IMR-90 (cell line): Measurements from ENCODE around the gene SLC16A8.

Experiments used
- ELK1 ChIP-seq: fragments of 150-350 bp; IDR thresholded peaks from 2 replicates; pipeline ENCODE4 v1.6.1; 2016; ENCODE audit warnings: low read depth, mild to moderate bottlenecking, low read length, moderate library complexity, borderline replicate concordance
- MAFK ChIP-seq: IDR thresholded peaks from 2 replicates; pipeline ENCODE4 v1.6.1; 2012; ENCODE audit warnings: low read depth, low read length, improper control_type of control experiment
- MXI1 ChIP-seq: IDR thresholded peaks from 2 replicates; pipeline ENCODE4 v1.6.1; 2012; ENCODE audit warnings: low read depth, mild to moderate bottlenecking, low read length, moderate library complexity, borderline replicate concordance
- POLR2A ChIP-seq: IDR thresholded peaks from 2 replicates; pipeline ENCODE4 v1.6.1; 2012; ENCODE audit warnings: mild to moderate bottlenecking, low read depth, low read length
- RAD21 ChIP-seq: IDR thresholded peaks from 2 replicates; pipeline ENCODE4 v1.6.1; 2012; ENCODE audit warnings: low read length, improper control_type of control experiment
- RCOR1 ChIP-seq: IDR thresholded peaks from 2 replicates; pipeline ENCODE4 v1.6.1; 2012; ENCODE audit warnings: mild to moderate bottlenecking, low read length, improper control_type of control experiment; ENCODE audit not compliant: insufficient replicate concordance
- RFX5 ChIP-seq: IDR thresholded peaks from 2 replicates; pipeline ENCODE4 v1.8.0; 2012; ENCODE audit warnings: low read depth, mild to moderate bottlenecking, low read length, moderate library complexity
- SMC3 ChIP-seq: fragments of 150-350 bp; IDR thresholded peaks from 2 replicates; pipeline ENCODE4 v1.6.1; 2016; ENCODE audit warnings: low read depth, mild to moderate bottlenecking, antibody characterized with exemption, low read length, moderate library complexity
- TF ChIP-seq, protein P1 (sequence below): conservative IDR thresholded peaks from 2 replicates; pipeline ENCODE4 v1.5.1; 2012; ENCODE audit warnings: mild to moderate bottlenecking, low read depth, low read length, improper control_type of control experiment

GRCh38 chr22:38029370-38029769 is 54.6 kb downstream of the SLC16A8 start:
- TF ChIP-seq, protein P1, sequence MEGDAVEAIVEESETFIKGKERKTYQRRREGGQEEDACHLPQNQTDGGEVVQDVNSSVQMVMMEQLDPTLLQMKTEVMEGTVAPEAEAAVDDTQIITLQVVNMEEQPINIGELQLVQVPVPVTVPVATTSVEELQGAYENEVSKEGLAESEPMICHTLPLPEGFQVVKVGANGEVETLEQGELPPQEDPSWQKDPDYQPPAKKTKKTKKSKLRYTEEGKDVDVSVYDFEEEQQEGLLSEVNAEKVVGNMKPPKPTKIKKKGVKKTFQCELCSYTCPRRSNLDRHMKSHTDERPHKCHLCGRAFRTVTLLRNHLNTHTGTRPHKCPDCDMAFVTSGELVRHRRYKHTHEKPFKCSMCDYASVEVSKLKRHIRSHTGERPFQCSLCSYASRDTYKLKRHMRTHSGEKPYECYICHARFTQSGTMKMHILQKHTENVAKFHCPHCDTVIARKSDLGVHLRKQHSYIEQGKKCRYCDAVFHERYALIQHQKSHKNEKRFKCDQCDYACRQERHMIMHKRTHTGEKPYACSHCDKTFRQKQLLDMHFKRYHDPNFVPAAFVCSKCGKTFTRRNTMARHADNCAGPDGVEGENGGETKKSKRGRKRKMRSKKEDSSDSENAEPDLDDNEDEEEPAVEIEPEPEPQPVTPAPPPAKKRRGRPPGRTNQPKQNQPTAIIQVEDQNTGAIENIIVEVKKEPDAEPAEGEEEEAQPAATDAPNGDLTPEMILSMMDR = no peak
- no peak for TF ChIP-seq ELK1
- TF ChIP-seq POLR2A = no peak
- no peak for TF ChIP-seq RAD21
- no peak for TF ChIP-seq RCOR1
- no peak for TF ChIP-seq RFX5
- TF ChIP-seq SMC3 = no peak
- TF ChIP-seq MXI1 = no peak
- TF ChIP-seq MAFK = no peak
